Breast epithelium (tissue), 3 donors: ENCODE data around the gene PPP2R3B.

Experiments
- POLR2AphosphoS5 ChIP-seq, 3 donors: sonication (generic); formaldehyde crosslinking; IDR thresholded peaks; one replicate each; pipeline ENCODE4 v1.6.1; 2017; ENCODE audit warnings: antibody characterized with exemption in 3 of 3
- TF ChIP-seq, protein P1 (sequence below), 3 donors: fragments of 450-650 bp; IDR thresholded peaks; one replicate each; pipeline ENCODE4 v1.5.1; 2016 to 2017; ENCODE audit warnings: antibody characterized with exemption in 3 of 3, mild to moderate bottlenecking in 3 of 3, moderate library complexity in 3 of 3

DNA sequence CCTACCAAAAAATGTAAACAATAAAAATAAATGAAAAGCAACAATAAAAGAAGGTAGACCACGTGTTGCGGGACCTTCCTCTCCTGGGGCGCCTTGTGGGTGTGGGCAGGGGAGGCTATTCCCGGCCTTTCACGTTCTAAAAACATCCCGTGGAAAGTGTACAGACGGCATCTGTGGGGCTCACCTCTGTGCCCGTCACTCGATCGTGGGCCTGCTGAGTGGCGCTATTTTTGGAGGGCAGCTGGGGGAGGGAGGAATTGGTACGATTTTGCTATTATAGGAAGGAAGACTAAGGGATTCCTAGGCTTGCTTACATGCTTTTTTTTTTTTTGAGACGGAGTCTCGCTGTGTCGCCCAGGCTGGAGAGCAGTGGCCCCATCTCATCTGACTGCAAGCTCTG, 13.6 kb upstream of the PPP2R3B start:
- TF ChIP-seq, protein P1, sequence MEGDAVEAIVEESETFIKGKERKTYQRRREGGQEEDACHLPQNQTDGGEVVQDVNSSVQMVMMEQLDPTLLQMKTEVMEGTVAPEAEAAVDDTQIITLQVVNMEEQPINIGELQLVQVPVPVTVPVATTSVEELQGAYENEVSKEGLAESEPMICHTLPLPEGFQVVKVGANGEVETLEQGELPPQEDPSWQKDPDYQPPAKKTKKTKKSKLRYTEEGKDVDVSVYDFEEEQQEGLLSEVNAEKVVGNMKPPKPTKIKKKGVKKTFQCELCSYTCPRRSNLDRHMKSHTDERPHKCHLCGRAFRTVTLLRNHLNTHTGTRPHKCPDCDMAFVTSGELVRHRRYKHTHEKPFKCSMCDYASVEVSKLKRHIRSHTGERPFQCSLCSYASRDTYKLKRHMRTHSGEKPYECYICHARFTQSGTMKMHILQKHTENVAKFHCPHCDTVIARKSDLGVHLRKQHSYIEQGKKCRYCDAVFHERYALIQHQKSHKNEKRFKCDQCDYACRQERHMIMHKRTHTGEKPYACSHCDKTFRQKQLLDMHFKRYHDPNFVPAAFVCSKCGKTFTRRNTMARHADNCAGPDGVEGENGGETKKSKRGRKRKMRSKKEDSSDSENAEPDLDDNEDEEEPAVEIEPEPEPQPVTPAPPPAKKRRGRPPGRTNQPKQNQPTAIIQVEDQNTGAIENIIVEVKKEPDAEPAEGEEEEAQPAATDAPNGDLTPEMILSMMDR (IDR thresholded peaks at IDR 0.05), result no peak
- TF ChIP-seq POLR2AphosphoS5 (IDR thresholded peaks at IDR 0.05), result no peak
